NAMALWA (cell line): ENCODE measurements around the gene CITED4.
"Not testable (repeated sequence)": the region's sequence is repeated elsewhere in the genome, so short reads cannot be mapped to it uniquely, and the experiment has no call there.

Experiments used
- DNase-seq: peaks from one replicate; pipeline ENCODE4 v3.0.0-alpha.2; 2015; ENCODE audit warnings: low spot score

Gene CITED4, protein sequence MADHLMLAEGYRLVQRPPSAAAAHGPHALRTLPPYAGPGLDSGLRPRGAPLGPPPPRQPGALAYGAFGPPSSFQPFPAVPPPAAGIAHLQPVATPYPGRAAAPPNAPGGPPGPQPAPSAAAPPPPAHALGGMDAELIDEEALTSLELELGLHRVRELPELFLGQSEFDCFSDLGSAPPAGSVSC

GRCh38 chr1:40862008-40862863 is at the start of gene CITED4:
Gene CITED4 (minus strand): TSS chr1:40862363. CDS start chr1:40862127, 236 bp downstream.
- DNase-seq, result peak; percentile 89

DNA sequence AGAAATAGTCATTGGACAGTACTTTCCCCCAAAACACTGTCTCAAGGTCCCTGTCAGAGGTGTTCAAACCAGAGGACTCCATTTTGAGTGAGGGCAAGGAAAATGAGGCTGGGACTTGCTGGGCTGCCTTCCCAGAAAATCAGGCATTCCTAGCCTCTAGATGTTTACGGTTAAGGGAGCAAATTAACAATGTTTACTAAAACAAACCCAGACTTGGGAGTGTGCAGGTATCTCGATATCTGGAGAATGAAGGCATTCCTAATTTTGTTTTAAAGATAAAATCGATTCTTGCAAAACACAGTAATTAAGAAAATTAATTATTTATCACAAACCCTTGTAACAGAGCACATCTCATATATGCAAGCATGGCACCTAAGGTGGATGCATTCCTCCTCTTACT is 48.9 kb upstream of the CITED4 start:
- DNase-seq, result no peak

DNA sequence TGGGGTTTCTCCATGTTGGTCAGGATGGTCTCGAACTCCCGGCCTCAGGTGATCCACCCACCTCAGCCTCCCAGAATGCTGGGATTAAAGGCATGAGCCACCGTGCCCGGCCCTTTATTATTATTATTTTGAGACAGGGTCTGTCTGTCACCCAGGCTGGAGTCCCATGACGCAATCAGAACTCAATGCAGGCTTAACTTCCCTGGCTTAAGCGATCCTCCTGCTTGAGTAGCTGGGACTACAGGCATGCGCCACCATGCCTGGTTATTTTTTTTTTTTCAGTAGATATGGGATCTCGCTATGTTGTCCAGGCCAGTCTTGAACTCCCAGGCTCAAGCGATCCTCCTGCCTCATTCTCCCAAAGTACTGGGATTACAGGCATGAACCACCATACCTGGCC is 47.1 kb upstream of the CITED4 start:
- DNase-seq, result no peak

- no peak for DNase-seq
Observed at GRCh38 chr1:40908350-40908749, 46.2 kb upstream of the CITED4 start.

DNA sequence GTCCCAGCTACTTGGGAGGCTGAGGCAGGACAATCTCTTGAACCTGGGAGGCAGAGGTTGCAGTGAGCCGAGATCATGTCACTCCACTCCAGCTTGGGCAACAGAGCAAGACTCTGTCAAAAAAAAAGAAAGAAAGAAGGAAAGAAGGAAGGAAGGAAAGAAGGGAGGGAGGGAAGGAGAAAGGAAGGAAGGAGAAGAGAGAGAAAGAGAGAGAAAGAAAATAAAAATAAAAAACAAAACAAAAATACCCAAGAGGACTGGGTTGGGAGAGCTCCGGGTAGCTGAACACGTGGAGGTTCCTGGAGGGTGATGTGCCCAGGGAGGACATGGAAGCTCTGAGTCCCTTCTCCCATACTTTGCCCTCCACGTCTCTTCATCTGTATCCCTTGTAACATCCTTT is 45.7 kb upstream of the CITED4 start:
- DNase-seq, result no peak

GRCh38 chr1:40906781-40907400 is 44.7 kb upstream of the CITED4 start:
- no peak for DNase-seq

DNA sequence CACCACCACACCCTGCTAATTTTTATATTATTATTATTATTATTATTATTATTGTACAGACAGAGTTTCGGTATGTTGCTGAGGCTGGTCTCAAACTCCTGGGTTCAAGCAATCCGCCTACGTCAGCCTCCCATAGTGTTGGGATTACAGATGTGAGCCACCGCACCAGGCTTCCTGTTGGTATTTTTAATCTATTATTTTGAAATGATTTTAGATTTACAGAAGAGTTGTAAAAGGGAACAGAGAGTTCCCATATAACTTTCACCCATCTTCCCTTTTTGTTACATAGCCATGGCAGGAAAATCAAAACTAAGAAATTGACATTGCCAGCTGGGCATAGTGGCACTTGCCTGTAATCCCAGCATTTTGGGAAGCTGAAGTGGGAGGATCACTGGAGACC is 42.9 kb upstream of the CITED4 start:
- no peak for DNase-seq

GRCh38 chr1:40903106-40903505 is 40.9 kb upstream of the CITED4 start:
- no peak for DNase-seq

DNA sequence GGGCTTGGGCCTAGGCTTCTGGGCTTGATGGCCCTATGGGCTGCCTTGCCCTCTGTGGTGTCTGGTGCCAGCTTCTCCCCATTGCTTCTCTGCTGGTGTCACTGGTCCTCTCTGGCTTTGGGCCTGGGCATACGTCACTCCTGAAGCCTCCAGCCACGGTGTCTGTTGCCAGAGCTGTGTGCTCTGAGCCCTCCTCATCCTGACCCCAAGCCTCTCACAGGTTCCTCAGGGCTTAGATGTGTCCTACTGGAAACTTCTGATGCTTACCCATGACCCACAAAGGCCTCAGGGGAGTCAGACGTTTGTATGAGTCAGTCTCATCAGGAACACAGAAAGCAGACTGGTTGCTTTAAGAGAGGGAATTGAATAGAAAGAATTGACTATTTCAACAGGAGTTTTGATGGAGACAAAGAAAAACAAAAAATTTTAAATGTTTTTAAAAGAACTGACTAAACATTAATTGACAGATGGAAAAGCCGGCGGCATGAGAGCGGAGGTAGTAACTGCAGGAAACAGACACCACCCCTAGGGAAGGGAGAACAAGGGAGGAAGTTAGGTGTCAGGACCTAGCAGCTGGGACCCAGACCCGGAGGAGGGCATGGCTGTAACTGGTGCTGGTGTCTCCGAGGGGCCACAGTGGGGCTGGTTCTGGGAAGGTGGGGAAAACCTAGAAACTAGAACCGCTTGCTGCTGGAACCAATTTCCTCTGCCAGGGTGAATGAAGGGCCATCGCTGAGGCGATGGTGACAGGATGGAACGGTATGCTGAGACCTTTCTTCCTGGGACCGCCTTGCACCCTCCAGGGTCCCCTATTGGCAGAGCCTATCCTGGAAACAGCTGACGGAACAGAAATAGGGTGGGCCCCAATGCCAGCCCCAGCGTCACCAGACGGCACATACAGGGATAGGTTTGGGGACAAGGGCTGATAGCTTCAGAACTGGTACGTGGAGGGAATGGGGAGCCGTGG is 40.0 kb upstream of the CITED4 start:
- DNase-seq, result no peak

- no peak for DNase-seq
Observed at GRCh38 chr1:40899230-40899870, 37.2 kb upstream of the CITED4 start.

GRCh38 chr1:40898431-40898901 is 36.3 kb upstream of the CITED4 start:
- DNase-seq, result no peak

GRCh38 chr1:40897513-40897912 is 35.4 kb upstream of the CITED4 start:
- DNase-seq, result no peak

DNA sequence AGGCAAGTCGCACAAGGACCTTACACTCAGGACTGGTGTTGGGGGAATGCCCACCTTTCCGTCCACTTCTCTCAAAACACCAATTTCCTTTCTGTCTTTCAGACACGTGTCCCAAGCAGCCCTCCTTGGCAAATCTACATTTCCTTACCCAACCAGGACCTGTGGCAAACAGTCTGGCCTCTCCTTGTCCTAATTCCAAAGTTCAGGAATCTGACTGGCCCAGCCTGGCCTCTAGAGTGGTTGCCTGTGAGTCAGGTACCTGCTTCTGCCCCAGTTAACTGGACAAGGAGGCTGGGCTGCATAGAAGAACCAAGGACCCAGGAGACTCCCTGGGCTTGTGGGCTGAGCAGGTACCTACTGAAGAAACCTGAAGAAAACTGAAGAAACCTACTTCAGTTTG is 34.3 kb upstream of the CITED4 start:
- no peak for DNase-seq

- no peak for DNase-seq
Observed at GRCh38 chr1:40895601-40896000, 33.4 kb upstream of the CITED4 start.

DNA sequence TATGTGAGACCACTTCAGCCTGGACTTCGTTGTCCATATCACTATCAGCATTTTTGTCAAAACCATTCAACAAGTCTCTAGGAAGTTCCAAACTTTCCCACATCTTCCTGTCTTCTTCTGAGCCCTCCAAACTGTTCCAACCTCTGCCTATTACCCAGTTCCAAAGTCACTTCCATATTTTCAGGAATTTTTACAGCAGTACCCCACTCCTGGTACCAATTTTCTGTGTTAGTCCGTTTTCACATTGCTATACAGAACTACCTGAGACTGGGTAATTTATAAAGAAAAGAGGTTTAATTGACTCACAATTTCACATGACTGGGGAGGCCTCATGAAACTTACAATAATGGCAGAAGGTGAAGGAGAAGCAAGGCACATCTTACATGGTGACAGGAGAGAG is 32.7 kb upstream of the CITED4 start:
- DNase-seq, result not testable (repeated sequence)

- no peak for DNase-seq
Observed at GRCh38 chr1:40894455-40894854, 32.3 kb upstream of the CITED4 start.

GRCh38 chr1:40893946-40894345 is 31.8 kb upstream of the CITED4 start:
- no peak for DNase-seq

- DNase-seq, result no peak
Observed at GRCh38 chr1:40892354-40892753, 30.2 kb upstream of the CITED4 start.

- no peak for DNase-seq
Observed at GRCh38 chr1:40890771-40891170, 28.6 kb upstream of the CITED4 start.

DNA sequence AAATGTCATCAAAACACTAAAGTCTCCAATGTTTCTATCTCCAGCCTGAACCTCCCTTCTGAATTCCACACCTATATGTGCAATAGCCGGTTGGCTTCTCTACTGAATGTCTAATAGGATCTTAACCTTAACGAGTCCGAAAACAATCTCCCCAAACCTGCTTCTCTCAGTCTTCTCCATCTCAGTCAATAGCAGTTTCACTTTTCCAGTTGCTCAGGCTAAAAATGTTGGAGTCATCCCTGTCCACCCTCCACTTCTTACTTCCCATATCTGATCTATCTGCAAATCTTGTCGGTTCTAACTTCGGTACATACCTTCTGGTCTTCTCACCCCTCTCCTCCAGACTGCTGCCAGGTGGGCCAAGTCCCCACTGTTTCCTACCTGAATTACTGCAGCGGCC is 25.5 kb upstream of the CITED4 start:
- no peak for DNase-seq

DNA sequence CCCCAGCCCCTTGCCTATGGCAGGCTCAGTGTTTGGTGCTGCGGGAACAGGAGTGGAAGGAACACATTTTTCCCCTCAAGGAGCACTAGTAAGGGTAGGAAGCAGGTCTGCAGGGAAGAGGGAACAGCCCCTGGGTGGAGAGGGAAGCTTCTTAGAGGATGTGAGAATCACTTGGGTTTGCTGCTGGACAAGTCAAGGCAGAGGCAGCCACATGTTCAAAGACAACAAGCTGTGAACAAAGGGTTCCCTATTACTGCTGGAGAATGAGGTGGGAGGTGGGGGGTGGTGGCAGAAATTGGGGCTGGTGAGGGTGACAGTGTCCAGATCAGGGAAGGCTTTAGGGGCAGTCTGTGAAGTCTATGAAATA is 24.8 kb upstream of the CITED4 start:
- no peak for DNase-seq
